ENCODE results near the gene DRAXIN. TPM values are rescaled to one million over a fixed set of nuclear protein-coding genes. Genes with fewer than 3 reads are reported as not detected.

The DRAXIN gene
- total RNA-seq, 5 donors from 2014 or later (not counting 1 experiment from before 2014, with no cell fraction given), result 0.18 to 2.0 (median 0.23) TPM

DNA sequence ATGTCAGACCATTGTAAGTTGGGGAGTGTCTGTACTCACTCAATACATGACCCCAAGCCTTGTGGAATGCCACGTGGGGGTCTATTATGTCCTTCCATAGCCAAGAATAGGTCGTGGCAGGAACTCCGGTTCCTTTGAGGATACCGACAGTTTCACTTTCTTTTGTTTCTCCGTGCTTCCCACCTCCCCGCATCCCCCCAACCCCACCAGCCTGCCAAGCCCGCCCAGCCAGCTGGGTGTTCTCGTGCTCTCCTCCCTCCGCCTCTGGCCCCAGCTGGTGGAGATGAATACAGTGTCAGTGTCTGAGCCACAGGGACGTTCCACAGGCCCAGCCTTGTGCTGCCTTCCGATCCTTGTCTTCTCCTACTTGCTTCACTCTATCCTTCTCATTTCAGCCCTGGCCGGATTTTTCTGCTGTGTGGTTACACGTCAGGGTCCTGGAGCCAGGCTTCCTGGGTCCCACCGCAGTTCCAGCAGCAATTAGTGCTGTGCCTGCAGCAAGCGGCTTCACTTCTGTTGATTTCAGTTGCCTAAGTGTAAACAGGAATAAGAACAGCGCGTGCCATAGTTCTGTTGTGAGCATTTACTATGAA lies 40.3 kb downstream of the DRAXIN start:
- no peaks in the 10 kb centered on the region for H3K9me3 ChIP-seq
- H3K27me3 Mint-ChIP-seq, result no peaks in the 10 kb centered on the region
- peaks cover 34 to 59% of the 10 kb centered on the region in 2 experiments for H3K4me1 ChIP-seq (ENCODE audit: control insufficient read depth in 1 of 2, extremely low read depth in 1 of 2, insufficient read depth in 2 of 2, low read length in 2 of 2)
- ChIA-PET CTCF (interaction anchor here in 1 of 2 donors (2.0 kb wide), 1 partner anchor 12 kb away, joined by 12 read pairs; no protein-coding TSS in a partner anchor), POLR2A (interaction anchor here in 1 of 2 donors (0.7 kb wide), 1 partner anchor 12 kb away, joined by 5 read pairs; no protein-coding TSS in a partner anchor)
- no peaks in the 10 kb centered on the region for H3K27me3 ChIP-seq (replicated peaks in 1 of 2; ENCODE audit: control insufficient read depth in 2 of 2, extremely low read depth in 1 of 2, insufficient read depth in 2 of 2, low read length in 1 of 2)
- peak overlapping the region; percentile 34 to 58 for H3K4me3 ChIP-seq (ENCODE audit: control insufficient read depth in 1 of 2, extremely low read depth in 1 of 2, low read length in 1 of 2)
- peak overlapping the region; percentile 70 for H3K27ac ChIP-seq (ENCODE audit: low read length)
- peak overlapping the region; percentile 78 to 80 for H3K27ac Mint-ChIP-seq
- peak overlapping the region; percentile 77 to 88 (median 79) for H3K4me3 Mint-ChIP-seq
- peaks cover 51 to 57% (median 52%) of the 10 kb centered on the region in 3 donors for H3K4me1 Mint-ChIP-seq
- ATAC-seq (replicated peaks in 1 of 4), result peak in 2 of 4 experiments; percentile 8 to 34
- no peaks in the 10 kb centered on the region for H3K36me3 ChIP-seq (ENCODE audit: control insufficient read depth in 2 of 2, extremely low read depth in 1 of 2, insufficient read depth in 1 of 2, low read length in 1 of 2)
- H3K36me3 Mint-ChIP-seq, result no peaks in the 10 kb centered on the region
- DNase-seq, result peak in 5 of 35 experiments; percentile 17 to 43 (median 38)
- WGBS (ENCODE audit: insufficient coverage), result 19% methylated on average over 15 of the region's 17 CpGs
- no peaks in the 10 kb centered on the region for H3K9me3 Mint-ChIP-seq

GRCh38 chr1:11733306-11733705 lies 41.8 kb downstream of the DRAXIN start:
- CTCF ChIA-PET, result interaction anchor here in 1 of 2 donors (0.7 kb wide), 1 partner anchor 520 kb away, joined by 5 read pairs; no protein-coding TSS in a partner anchor

GRCh38 chr1:11735531-11735853 lies 44.0 kb downstream of the DRAXIN start:
- Mint-ChIP-seq H3K36me3 (no peaks in the 10 kb centered on the region), H3K4me3 (peak overlapping the region; percentile 90 to 93 (median 92)), H3K27ac (peak overlapping the region; percentile 50 to 82), H3K27me3 (no peaks in the 10 kb centered on the region), H3K9me3 (no peaks in the 10 kb centered on the region), H3K4me1 (peaks cover 66 to 73% (median 70%) of the 10 kb centered on the region in 3 donors)
- DNase-seq (no peak), ATAC-seq (replicated peaks in 1 of 4) (peak in 1 of 4 experiments; percentile 4)
- H3K36me3 ChIP-seq (ENCODE audit: control insufficient read depth in 2 of 2, extremely low read depth in 1 of 2, insufficient read depth in 1 of 2, low read length in 1 of 2), result no peaks in the 10 kb centered on the region
- H3K4me3 ChIP-seq (ENCODE audit: control insufficient read depth in 1 of 2, extremely low read depth in 1 of 2, low read length in 1 of 2), result peak overlapping the region in 1 of 2 donors; percentile 93
- H3K27ac ChIP-seq (ENCODE audit: low read length), result peak overlapping the region; percentile 66
- ChIA-PET POLR2A (no interaction called here), CTCF (interaction anchor here (0.6 to 3.0 kb wide), 4 partner anchors 16 to 1785 kb away, joined by 3 to 25 read pairs (median 6); partner anchors contain the start of gene FBXO6 (in 1 of the 2))
- 79% methylated on average over 3 of the region's 4 CpGs for WGBS (ENCODE audit: insufficient coverage)
- peaks cover 33 to 73% of the 10 kb centered on the region in 2 experiments for H3K4me1 ChIP-seq (ENCODE audit: control insufficient read depth in 1 of 2, extremely low read depth in 1 of 2, insufficient read depth in 2 of 2, low read length in 2 of 2)
- H3K9me3 ChIP-seq, result no peaks in the 10 kb centered on the region
- no peaks in the 10 kb centered on the region for H3K27me3 ChIP-seq (replicated peaks in 1 of 2; ENCODE audit: control insufficient read depth in 2 of 2, extremely low read depth in 1 of 2, insufficient read depth in 2 of 2, low read length in 1 of 2)

More at GRCh38 chr1:11733306-11733705, 41.8 kb downstream of the DRAXIN start:
- WGBS (ENCODE audit: insufficient coverage), result 80% methylated on average over 1 of the region's 3 CpGs
- H3K4me1 Mint-ChIP-seq, result peaks cover 65 to 70% (median 67%) of the 10 kb centered on the region in 3 donors
- H3K36me3 ChIP-seq (ENCODE audit: control insufficient read depth in 2 of 2, extremely low read depth in 1 of 2, insufficient read depth in 1 of 2, low read length in 1 of 2), result no peaks in the 10 kb centered on the region
- H3K27me3 ChIP-seq (replicated peaks in 1 of 2; ENCODE audit: control insufficient read depth in 2 of 2, extremely low read depth in 1 of 2, insufficient read depth in 2 of 2, low read length in 1 of 2), result no peaks in the 10 kb centered on the region
- no peaks in the 10 kb centered on the region for H3K27me3 Mint-ChIP-seq
- H3K4me3 ChIP-seq (ENCODE audit: control insufficient read depth in 1 of 2, extremely low read depth in 1 of 2, low read length in 1 of 2), result no peak overlapping the region
- peak overlapping the region in 1 of 3 donors; percentile 88 for H3K4me3 Mint-ChIP-seq
- no peaks in the 10 kb centered on the region for H3K36me3 Mint-ChIP-seq
- no peak overlapping the region for H3K27ac Mint-ChIP-seq
- no peaks in the 10 kb centered on the region for H3K9me3 Mint-ChIP-seq
- ATAC-seq (replicated peaks in 1 of 4), result no peak
- peaks cover 40 to 74% of the 10 kb centered on the region in 2 experiments for H3K4me1 ChIP-seq (ENCODE audit: control insufficient read depth in 1 of 2, extremely low read depth in 1 of 2, insufficient read depth in 2 of 2, low read length in 2 of 2)
- no peak for DNase-seq
- POLR2A ChIA-PET, result no interaction called here
- no peaks in the 10 kb centered on the region for H3K9me3 ChIP-seq
- no peak overlapping the region for H3K27ac ChIP-seq (ENCODE audit: low read length)

DNA sequence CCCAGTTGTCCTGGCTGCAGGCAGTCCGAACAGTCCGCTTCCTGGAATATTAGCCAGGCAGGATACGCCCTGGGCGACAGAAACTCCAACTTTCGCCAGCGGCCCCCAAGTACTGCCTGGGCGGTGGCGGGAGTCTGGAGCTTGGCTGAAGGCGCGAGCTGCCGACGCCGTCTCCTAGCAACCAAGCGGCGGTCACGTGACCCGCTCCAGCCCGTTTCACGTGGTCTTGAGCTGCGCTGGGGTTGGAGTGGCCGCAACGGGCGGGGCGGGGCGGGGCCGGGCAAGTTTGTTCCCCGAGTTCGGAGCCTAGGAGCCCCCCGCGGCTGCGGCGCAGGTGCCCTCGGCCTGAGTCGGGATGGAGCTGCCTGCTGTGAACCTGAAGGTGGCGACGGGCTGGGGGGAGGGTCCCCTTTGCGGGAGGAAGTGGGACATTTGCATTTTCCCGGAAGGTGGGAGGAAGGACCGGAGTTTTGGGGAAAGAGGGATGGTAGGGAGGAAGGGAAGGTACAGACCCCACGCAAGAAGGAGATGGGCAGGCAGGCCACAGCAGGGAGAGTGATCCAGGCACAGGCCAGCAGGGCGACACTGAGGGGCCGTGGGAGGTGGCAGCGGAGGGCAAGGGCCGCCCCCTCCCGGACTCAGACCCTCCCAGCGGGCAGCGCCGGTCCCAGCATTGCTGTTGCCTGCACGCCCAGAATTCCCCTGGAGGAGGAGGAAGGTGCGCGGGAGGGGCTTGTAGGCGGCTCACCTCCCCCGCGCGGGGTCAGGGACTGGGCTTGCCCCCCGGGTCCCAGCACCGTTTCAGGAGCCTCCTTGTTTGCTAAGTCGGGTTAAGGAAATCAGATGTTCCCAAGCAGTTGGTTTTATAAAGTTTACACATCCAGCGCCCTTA lies 44.6 kb downstream of the DRAXIN start, which contains the start of gene AGTRAP:
Gene AGTRAP (plus strand): TSS at position 283 of the 892 bp plus-strand sequence. CDS start 73 bp downstream, at position 356.
- peak; percentile 65 to 93 (median 79) for DNase-seq
- Mint-ChIP-seq H3K27me3 (no peaks in the 10 kb centered on the region), H3K4me3 (peak within 1 kb of the TSS; percentile 90 to 93 (median 92)), H3K36me3 (no peaks in the 10 kb centered on the region), H3K4me1 (peaks cover 66 to 76% (median 70%) of the 10 kb centered on the region in 3 donors), H3K9me3 (no peaks in the 10 kb centered on the region), H3K27ac (peak within 1 kb of the TSS; percentile 82 to 83)
- peak within 1 kb of the TSS; percentile 66 for H3K27ac ChIP-seq (ENCODE audit: low read length)
- CTCF ChIA-PET, result interaction anchor here (0.6 to 3.0 kb wide), 5 partner anchors 17 to 1785 kb away, joined by 3 to 25 read pairs (median 6); partner anchors contain the start of gene FBXO6 (in 1 of the 2)
- H3K4me1 ChIP-seq (ENCODE audit: control insufficient read depth in 1 of 2, extremely low read depth in 1 of 2, insufficient read depth in 2 of 2, low read length in 2 of 2), result peaks cover 34 to 73% of the 10 kb centered on the region in 2 experiments
- peak; percentile 72 to 80 (median 76) for ATAC-seq (replicated peaks in 1 of 4)
- H3K27me3 ChIP-seq (replicated peaks in 1 of 2; ENCODE audit: control insufficient read depth in 2 of 2, extremely low read depth in 1 of 2, insufficient read depth in 2 of 2, low read length in 1 of 2), result no peaks in the 10 kb centered on the region
- POLR2A ChIA-PET, result no interaction called here
- no peaks in the 10 kb centered on the region for H3K9me3 ChIP-seq
- no peaks in the 10 kb centered on the region for H3K36me3 ChIP-seq (ENCODE audit: control insufficient read depth in 2 of 2, extremely low read depth in 1 of 2, insufficient read depth in 1 of 2, low read length in 1 of 2)
- peak within 1 kb of the TSS; percentile 92 to 93 for H3K4me3 ChIP-seq (ENCODE audit: control insufficient read depth in 1 of 2, extremely low read depth in 1 of 2, low read length in 1 of 2)
- WGBS (ENCODE audit: insufficient coverage), result 5% methylated on average over 52 of the region's 59 CpGs

DNA sequence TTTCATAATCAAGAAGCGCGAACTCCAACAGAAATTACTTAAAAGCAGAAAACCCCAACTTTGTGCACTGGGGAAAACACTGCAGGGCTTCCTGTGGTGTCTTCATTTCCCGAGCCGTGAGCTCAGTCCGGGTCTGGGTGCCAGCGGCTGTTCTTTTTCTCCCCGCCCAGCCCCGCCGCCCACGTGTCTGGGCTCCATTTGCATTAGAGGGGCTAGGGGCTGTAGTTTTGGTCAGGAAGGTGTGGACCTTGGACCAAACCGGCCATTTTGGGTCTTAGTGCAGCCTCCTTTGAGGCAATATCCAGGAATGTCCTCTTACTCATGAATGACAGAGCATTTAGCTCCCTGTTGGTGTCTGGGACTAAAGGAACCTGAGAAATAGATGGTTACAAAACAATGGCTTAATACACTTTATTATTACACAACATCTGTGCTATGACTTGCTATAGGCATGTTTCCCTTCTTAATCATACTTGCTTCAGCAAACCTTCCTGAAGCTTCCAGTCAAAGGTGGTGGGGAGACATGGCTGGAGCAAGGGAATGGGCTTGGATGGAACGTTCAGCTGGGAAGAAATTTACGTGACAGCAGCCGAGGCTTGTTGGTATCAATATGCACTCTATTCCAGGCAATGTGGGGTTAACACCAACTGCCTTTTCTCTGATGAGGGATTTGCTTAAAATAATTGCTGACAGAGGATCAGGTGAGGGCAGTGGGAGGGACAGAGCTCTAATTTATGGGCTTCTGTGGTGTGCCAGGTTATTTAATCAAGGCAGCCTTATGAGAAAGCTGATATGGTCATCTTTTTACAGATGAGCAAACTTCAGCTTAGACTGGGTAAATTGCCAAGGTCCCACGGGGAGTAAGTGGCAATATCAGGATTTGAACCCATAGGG lies 45.5 kb downstream of the DRAXIN start:
- Mint-ChIP-seq H3K27me3 (no peaks in the 10 kb centered on the region), H3K27ac (peak overlapping the region; percentile 63 to 79), H3K9me3 (no peaks in the 10 kb centered on the region), H3K4me1 (peaks cover 66 to 76% (median 70%) of the 10 kb centered on the region in 3 donors), H3K36me3 (no peaks in the 10 kb centered on the region), H3K4me3 (peak overlapping the region; percentile 90 to 93 (median 92))
- Histone ChIP-seq H3K4me1 (ENCODE audit: control insufficient read depth in 1 of 2, extremely low read depth in 1 of 2, insufficient read depth in 2 of 2, low read length in 2 of 2) (peaks cover 33 to 74% of the 10 kb centered on the region in 2 experiments), H3K36me3 (ENCODE audit: control insufficient read depth in 2 of 2, extremely low read depth in 1 of 2, insufficient read depth in 1 of 2, low read length in 1 of 2) (no peaks in the 10 kb centered on the region), H3K9me3 (no peaks in the 10 kb centered on the region), H3K27me3 (replicated peaks in 1 of 2; ENCODE audit: control insufficient read depth in 2 of 2, extremely low read depth in 1 of 2, insufficient read depth in 2 of 2, low read length in 1 of 2) (no peaks in the 10 kb centered on the region), H3K4me3 (ENCODE audit: control insufficient read depth in 1 of 2, extremely low read depth in 1 of 2, low read length in 1 of 2) (peak overlapping the region; percentile 92 to 93), H3K27ac (ENCODE audit: low read length) (peak overlapping the region; percentile 66)
- CTCF ChIA-PET, result interaction anchor here in 1 of 2 donors (1.4 to 3.0 kb wide), 4 partner anchors 18 to 700 kb away, joined by 3 to 25 read pairs (median 7); partner anchors contain the start of gene FBXO6
- WGBS (ENCODE audit: insufficient coverage), result 89% methylated on average over 4 of the region's 15 CpGs
- peak; percentile 57 to 74 (median 63) for ATAC-seq (replicated peaks in 1 of 4)
- POLR2A ChIA-PET, result no interaction called here
- peak in 32 of 35 experiments; percentile 6 to 72 (median 38) for DNase-seq
